Measurements from ENCODE around the gene AQP9.

AQP9 gene

DNA sequence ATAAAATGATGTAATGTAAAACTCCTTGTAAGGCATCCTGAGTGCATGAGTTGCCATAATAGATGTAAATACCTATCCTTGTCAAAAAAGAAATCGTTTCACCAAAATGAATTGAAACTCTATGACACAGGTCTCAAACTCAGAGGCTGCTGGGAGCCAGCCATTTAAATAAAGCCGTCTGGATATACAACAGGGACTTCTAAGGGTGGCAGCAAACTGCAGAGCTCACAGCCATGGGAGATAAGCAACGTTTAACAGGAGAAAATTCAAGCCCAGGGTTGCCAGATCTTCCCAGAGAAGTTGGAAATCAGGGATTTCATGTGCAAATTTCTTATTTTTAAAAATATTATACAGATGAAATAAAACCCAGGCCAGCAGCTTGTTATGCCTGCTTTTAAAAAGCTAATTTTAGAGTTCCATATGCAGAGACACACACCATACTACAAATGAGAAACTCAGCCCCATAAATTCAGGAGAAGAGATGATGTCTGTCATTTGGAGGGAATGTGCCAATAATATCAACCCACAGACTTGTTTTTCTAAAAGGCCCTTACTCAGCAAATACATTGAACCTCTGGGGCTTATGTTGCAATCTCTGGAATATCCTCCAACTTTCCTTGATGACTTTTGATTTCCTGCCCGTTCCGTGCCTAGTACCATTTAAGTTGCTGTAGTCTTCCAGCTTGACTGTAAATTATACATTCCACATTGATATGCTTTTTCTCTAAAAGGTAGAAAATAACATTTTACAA lies 75.6 kb downstream of the AQP9 start:
- TF ChIP-seq, protein P1, sequence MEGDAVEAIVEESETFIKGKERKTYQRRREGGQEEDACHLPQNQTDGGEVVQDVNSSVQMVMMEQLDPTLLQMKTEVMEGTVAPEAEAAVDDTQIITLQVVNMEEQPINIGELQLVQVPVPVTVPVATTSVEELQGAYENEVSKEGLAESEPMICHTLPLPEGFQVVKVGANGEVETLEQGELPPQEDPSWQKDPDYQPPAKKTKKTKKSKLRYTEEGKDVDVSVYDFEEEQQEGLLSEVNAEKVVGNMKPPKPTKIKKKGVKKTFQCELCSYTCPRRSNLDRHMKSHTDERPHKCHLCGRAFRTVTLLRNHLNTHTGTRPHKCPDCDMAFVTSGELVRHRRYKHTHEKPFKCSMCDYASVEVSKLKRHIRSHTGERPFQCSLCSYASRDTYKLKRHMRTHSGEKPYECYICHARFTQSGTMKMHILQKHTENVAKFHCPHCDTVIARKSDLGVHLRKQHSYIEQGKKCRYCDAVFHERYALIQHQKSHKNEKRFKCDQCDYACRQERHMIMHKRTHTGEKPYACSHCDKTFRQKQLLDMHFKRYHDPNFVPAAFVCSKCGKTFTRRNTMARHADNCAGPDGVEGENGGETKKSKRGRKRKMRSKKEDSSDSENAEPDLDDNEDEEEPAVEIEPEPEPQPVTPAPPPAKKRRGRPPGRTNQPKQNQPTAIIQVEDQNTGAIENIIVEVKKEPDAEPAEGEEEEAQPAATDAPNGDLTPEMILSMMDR (IDR thresholded peaks at IDR 0.05; ENCODE audit: low read depth, low read length, missing control alignments), result no peak
- in situ Hi-C loops (cut with HindIII; ENCODE audit: low sequenced_read_pairs), result no loop called here
- H3K4me3 ChIP-seq (ENCODE audit: low read depth, low read length), result no peak overlapping the region
- DNase-seq (ENCODE audit: low read depth), result peak; percentile 34

DNA sequence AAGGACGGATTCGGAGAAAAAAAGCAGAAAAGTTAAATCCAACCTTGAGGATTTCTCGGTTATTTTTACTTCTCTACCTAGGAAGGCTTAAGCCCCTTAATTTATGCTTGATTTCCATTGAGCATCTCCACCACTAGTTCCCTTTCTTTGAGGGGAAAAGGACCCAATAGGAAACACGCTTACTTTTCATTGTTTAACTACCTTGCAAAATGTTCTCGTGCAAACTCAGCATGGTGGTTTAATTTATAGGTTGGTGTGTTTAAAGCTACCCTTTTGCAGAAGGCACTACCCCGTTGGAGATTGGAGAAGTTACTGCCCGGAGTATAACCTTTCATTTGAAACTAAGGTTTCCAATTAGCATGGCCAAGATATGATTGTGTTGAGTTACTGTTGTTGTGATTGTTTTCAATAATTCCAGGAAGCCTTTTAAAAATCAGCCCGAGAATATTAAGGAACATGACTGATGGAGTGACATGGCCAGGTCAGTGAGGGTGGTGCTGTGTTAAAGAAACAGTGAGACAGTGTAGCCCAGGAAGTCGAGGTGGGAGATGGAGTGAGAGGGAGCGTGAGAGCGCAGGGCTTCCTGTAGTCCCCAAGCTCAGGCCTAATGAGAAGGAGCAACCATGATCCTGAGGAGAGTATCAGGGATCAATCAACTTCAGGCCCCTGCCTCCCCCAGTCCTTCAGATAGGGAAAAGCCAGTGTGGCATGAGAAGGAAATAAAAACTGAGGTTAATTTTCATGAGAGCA lies 76.6 kb downstream of the AQP9 start:
- TF ChIP-seq, protein P1 (IDR thresholded peaks at IDR 0.05; ENCODE audit: low read depth, low read length, missing control alignments), result no peak

DNA sequence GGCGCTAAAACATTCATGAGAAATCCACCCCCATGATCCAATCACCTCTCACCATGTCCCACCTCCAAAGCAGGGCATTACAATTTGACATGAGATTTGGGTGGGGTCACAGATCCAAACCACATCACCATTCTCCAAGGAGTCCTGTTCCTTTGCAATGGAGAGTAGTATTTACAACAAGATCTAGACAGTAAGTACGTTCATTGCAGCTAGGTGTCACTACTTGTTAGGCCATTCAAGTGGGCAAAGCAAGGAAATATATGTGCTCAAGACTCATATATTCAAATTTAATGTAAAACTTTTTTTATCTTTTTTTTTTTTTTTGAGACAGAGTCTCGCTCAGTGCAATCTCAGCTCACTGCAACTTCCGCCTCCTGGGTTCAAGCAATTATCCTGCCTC lies 79.3 kb downstream of the AQP9 start:
- TF ChIP-seq, protein P1 (IDR thresholded peaks at IDR 0.05; ENCODE audit: low read depth, low read length, missing control alignments), result no peak
- DNase-seq (ENCODE audit: low read depth), result no peak
- H3K4me3 ChIP-seq (ENCODE audit: low read depth, low read length), result no peak overlapping the region
- in situ Hi-C loops (cut with HindIII; ENCODE audit: low sequenced_read_pairs), result no loop called here

More for the DNA sequence above, 76.6 kb downstream of the AQP9 start:
- no peak for DNase-seq (ENCODE audit: low read depth)
- in situ Hi-C loops (cut with HindIII; ENCODE audit: low sequenced_read_pairs), result no loop called here
- H3K4me3 ChIP-seq (ENCODE audit: low read depth, low read length), result no peak overlapping the region

DNA sequence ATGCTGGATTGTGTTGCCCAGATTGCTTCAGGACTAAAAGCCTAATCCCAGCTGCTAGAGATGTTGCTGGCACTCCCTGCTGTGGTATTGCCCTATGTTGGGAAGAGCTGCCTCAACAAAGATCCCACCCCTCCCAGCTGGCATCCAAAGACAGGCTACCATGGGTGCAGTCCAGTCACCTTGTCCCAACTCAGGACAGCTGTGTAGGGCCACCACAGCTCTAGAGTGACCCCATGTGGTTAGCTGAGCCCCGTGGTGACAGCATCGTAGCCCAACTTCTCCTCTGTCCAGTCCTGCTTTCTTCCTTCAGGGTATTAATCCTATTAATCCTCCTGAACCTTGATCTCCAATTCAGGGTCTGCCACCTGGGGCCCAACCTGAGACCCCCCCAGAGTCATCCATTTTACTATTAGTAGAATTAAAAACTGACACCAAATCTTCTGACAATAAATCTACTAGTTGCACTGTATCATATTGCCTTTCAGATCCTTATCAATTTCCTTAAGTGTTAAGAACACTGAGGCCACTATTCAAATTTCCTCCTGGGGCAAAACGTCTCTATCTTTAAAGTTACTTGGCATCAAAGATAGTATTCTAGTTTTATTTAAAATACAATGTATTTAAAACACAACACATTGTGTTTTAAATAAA lies 83.5 kb downstream of the AQP9 start:
- in situ Hi-C loops (cut with HindIII; ENCODE audit: low sequenced_read_pairs), result no loop called here
- TF ChIP-seq, protein P1 (IDR thresholded peaks at IDR 0.05; ENCODE audit: low read depth, low read length, missing control alignments), result peak; percentile 49
- no peak for DNase-seq (ENCODE audit: low read depth)
- H3K4me3 ChIP-seq (ENCODE audit: low read depth, low read length), result no peak overlapping the region

DNA sequence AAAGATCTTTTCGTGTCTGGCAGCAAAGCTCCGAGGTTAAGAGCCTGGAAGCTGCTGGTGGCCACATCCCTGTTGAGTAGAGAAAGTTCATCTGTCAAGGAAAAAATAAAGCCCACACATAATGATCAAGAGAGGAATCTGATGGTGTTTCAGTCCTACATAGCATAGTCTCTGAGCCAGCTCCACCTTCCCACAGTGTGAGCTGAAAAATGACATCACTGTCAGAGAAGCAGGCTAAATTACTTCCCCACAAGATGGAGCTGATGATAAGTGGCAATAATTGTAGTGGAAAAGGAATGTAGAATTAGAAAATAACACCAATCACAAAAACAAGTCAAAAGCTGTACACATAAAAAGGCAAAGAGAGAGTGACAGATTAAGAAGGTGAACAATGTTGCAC lies 84.5 kb downstream of the AQP9 start:
- in situ Hi-C loops (cut with HindIII; ENCODE audit: low sequenced_read_pairs), result no loop called here
- DNase-seq (ENCODE audit: low read depth), result no peak

DNA sequence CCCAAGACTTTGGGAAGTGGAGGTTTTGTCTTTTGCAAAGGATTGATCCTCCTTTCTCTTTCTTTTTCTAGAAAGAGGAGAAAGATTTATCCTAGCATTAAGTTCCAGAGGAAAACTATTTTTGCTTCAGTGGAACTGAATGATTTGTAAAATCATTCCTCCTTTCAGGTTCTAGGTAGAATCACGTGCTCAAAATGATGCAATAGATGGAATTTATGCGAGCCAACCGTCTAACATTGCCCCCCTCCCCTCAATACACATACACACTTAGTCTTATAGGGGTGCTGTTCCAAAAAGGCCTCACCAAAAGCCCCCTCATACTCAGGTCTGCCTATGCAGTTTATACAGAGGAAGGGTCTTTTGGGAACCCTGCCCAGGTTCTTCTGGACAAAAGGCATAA lies 85.3 kb downstream of the AQP9 start:
- in situ Hi-C loops (cut with HindIII; ENCODE audit: low sequenced_read_pairs), result no loop called here
- TF ChIP-seq, protein P1 (IDR thresholded peaks at IDR 0.05; ENCODE audit: low read depth, low read length, missing control alignments), result no peak
- H3K4me3 ChIP-seq (ENCODE audit: low read depth, low read length), result no peak overlapping the region
- no peak for DNase-seq (ENCODE audit: low read depth)

More for the DNA sequence above, 84.5 kb downstream of the AQP9 start:
- H3K4me3 ChIP-seq (ENCODE audit: low read depth, low read length), result no peak overlapping the region
- TF ChIP-seq, protein P1 (IDR thresholded peaks at IDR 0.05; ENCODE audit: low read depth, low read length, missing control alignments), result no peak

Data from astrocyte of the cerebellum (primary cell).